Stimulated activated CD4-positive, alpha-beta T cell treated with anti-CD3 and anti-CD28 coated beads, Interleukin-4, amount 100 ng/mL, for 24 hours (primary cell): ENCODE results near the gene LRPPRC.

Source experiments
- DNase-seq: peaks from one replicate; pipeline ENCODE4 v3.0.0-alpha.2; 2020

Gene LRPPRC

GRCh38 chr2:43853141-43854081 lies 142.4 kb downstream of the LRPPRC start:
- DNase-seq: no peak

- DNase-seq: no peak
These were observed 143.5 kb downstream of the LRPPRC start for GRCh38 chr2:43852196-43852730.

- no peak for DNase-seq
These were observed 144.5 kb downstream of the LRPPRC start for GRCh38 chr2:43851011-43851980.

GRCh38 chr2:43848214-43848613 lies 147.6 kb downstream of the LRPPRC start:
- DNase-seq: no peak

- DNase-seq: no peak
These were observed 149.5 kb downstream of the LRPPRC start for GRCh38 chr2:43846140-43846793.

GRCh38 chr2:43845181-43845580 lies 150.6 kb downstream of the LRPPRC start:
- DNase-seq: no peak

GRCh38 chr2:43842866-43843226 lies 152.9 kb downstream of the LRPPRC start:
- DNase-seq: no peak

GRCh38 chr2:43841949-43842865 lies 153.6 kb downstream of the LRPPRC start:
- no peak for DNase-seq

GRCh38 chr2:43840965-43841364 lies 154.8 kb downstream of the LRPPRC start:
- DNase-seq: no peak

- no peak for DNase-seq
These were observed 155.8 kb downstream of the LRPPRC start for GRCh38 chr2:43839776-43840564.

GRCh38 chr2:43838560-43839267 lies 157.1 kb downstream of the LRPPRC start, which contains the start of the genes ABCG5 and ABCG8:
Gene ABCG5 (minus strand): TSS chr2:43838839. CDS start chr2:43838679, 160 bp downstream.
Gene ABCG8 (plus strand): TSS chr2:43838971. CDS start chr2:43839054, 83 bp downstream.
- no peak for DNase-seq

GRCh38 chr2:43837831-43838559 lies 157.8 kb downstream of the LRPPRC start:
- DNase-seq: no peak

GRCh38 chr2:43837033-43837432 lies 158.8 kb downstream of the LRPPRC start:
- DNase-seq: no peak
